Psoas muscle (tissue), 8 donors: ENCODE data around the gene STAT4. TPM values are rescaled to one million over a fixed set of nuclear protein-coding genes. Genes with fewer than 3 reads are reported as not detected.
A peak's percentile ranks its signal among the peaks of the same experiment; 100 is the strongest.

Experiments used
- ATAC-seq, 4 donors: fragments of 200-7000 bp; cut with Tn5 transposase; one replicate each; pipeline ENCODE4 v1.9.1; 2020; ENCODE audit warnings: moderate library complexity in 3 of 4, mild to moderate bottlenecking in 2 of 4
- DNase-seq, 2 donors: peaks; one replicate each; pipeline ENCODE4 v3.0.0-alpha.2; 2020
- H3K27ac ChIP-seq: fragments of 200-600 bp; one replicate; pipeline ENCODE4 v1.8.0; 2022
- H3K27me3 ChIP-seq, 3 donors: fragments of 200-600 bp in 1 of 3; one replicate each; pipeline versions ENCODE4 v1.6.1 to v1.8.0; 2013 to 2022; ENCODE audit warnings: low read length in 2 of 3, mild to moderate bottlenecking in 2 of 3, moderate library complexity in 1 of 3; ENCODE audit not compliant: insufficient read depth in 3 of 3
- H3K36me3 ChIP-seq, 2 donors: fragments of 200-600 bp in 1 of 2; one replicate each; pipeline versions ENCODE4 v1.6.1 to v1.8.0; 2013 to 2022; ENCODE audit warnings: low read depth in 1 of 2, mild to moderate bottlenecking in 1 of 2, moderate library complexity in 1 of 2; ENCODE audit not compliant: insufficient read depth in 1 of 2
- H3K4me1 ChIP-seq: fragments of 200-600 bp; one replicate; pipeline ENCODE4 v1.8.0; 2022
- H3K4me3 ChIP-seq: fragments of 200-600 bp; one replicate; pipeline ENCODE4 v1.8.0; 2022; ENCODE audit warnings: mild to moderate bottlenecking
- H3K9me3 ChIP-seq: fragments of 200-600 bp; one replicate; pipeline ENCODE4 v1.8.0; 2022
- WGBS, 3 donors: extraction: QIAGEN DNeasy Blood & Tissue Kit; methylation state at CpG; one replicate each; pipeline versions ENCODE4 v1.1.6 to v1.1.7; 2013; 5-methylcytosine and 5-hydroxymethylcytosine counted together
- intact Hi-C, 2 donors: fragments of 100-400 bp; cut with DNase I; formaldehyde crosslinking; loops; one replicate each; pipeline versions ENCODE4 v1.11.0 to v1.14.2; 2022
- polyA plus RNA-seq, 3 donors: library from polyadenylated mRNA; stranded (reverse); fragments of 200-250 nt; gene quantifications; one replicate each; pipeline ENCODE4 v1.2.3, GENCODE V29; 2013
- total RNA-seq, 4 donors: library from RNA; stranded (reverse); fragmentation: NEBNext Ultra II Directional in 2 of 4; extraction: Animal tissue kit (Norgen Biotek cat#: 25700) in 2 of 4; gene quantifications; one replicate each; pipeline versions ENCODE4 v1.2.1 to v1.2.4, GENCODE V29; 2021 to 2023
- TF ChIP-seq, protein P1 (sequence below): fragments of 200-600 bp; IDR thresholded peaks from one replicate; pipeline ENCODE4 v1.8.0; 2022; ENCODE audit warnings: antibody characterized with exemption
- donor health status: healthy with polysubstance abuse.
- donor health status: DM: no; HTN: no; CAD: no; lungs with moderate emphysema.
- donor health status: Bipolar disorder and iron deficiency.
- donor health status: healthy.
- donor health status: DM: yes; HTN: yes; CAD: no.
- donor health status: DM: no; HTN: no; CAD: no.
- donor health status: DM: no; HTN: no; CAD: no.
- donor health status: DM: yes; HTN: yes; CAD: no.

STAT4 gene
- total and polyA plus RNA-seq, 7 donors = 0.19 to 0.56 (median 0.30) TPM

- ATAC-seq (no peak), DNase-seq (no peak)
- H3K36me3 ChIP-seq = no peaks in the 10 kb centered on the region
- no peaks in the 10 kb centered on the region for H3K9me3 ChIP-seq
- H3K27me3 ChIP-seq = no peaks in the 10 kb centered on the region
- WGBS, 3 donors = 15 to 32% (median 29%) methylated on average over 2 of the region's 2 CpGs
- no peak overlapping the region for H3K4me3 ChIP-seq
- H3K27ac ChIP-seq = no peak overlapping the region
- intact Hi-C loops = loop anchor here in 1 of 2 donors (10.0 kb wide), 1 partner anchor 242 kb away; no protein-coding TSS in a partner anchor
- TF ChIP-seq, protein P1, sequence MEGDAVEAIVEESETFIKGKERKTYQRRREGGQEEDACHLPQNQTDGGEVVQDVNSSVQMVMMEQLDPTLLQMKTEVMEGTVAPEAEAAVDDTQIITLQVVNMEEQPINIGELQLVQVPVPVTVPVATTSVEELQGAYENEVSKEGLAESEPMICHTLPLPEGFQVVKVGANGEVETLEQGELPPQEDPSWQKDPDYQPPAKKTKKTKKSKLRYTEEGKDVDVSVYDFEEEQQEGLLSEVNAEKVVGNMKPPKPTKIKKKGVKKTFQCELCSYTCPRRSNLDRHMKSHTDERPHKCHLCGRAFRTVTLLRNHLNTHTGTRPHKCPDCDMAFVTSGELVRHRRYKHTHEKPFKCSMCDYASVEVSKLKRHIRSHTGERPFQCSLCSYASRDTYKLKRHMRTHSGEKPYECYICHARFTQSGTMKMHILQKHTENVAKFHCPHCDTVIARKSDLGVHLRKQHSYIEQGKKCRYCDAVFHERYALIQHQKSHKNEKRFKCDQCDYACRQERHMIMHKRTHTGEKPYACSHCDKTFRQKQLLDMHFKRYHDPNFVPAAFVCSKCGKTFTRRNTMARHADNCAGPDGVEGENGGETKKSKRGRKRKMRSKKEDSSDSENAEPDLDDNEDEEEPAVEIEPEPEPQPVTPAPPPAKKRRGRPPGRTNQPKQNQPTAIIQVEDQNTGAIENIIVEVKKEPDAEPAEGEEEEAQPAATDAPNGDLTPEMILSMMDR = no peak
- H3K4me1 ChIP-seq = no peaks in the 10 kb centered on the region
These were observed 124.4 kb downstream of the STAT4 start for GRCh38 chr2:191026377-191026776.

DNA sequence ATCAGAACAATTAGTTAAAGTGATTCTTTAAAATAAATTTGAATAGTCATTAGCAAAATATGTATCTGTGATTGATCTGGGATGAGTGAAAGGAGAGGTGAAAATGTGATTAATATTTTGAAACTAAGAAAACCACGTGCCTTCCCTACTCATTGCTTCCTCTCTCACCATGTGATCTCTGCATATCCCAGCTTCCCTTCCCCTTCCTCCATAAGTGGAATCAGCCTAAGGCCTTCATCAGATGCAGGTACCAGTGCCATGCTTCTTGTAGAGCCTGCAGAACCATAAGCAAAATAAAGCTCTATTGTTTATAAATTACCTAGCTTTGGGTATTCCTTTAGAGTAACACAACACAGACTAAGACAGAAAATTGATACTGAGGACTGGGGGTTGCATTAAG, 125.7 kb downstream of the STAT4 start:
- Histone ChIP-seq H3K9me3 (no peaks in the 10 kb centered on the region), H3K27ac (no peak overlapping the region), H3K36me3 (no peaks in the 10 kb centered on the region), H3K4me1 (no peaks in the 10 kb centered on the region), H3K4me3 (no peak overlapping the region), H3K27me3 (no peaks in the 10 kb centered on the region)
- WGBS, 3 donors = 56 to 71% (median 67%) methylated on average over 1 of the region's 1 CpG
- intact Hi-C loops = loop anchor here in 1 of 2 donors (10.0 kb wide), 1 partner anchor 240 kb away; no protein-coding TSS in a partner anchor
- ATAC-seq (no peak), DNase-seq (no peak)
- TF ChIP-seq, protein P1 = no peak

- H3K9me3 ChIP-seq = no peaks in the 10 kb centered on the region
- no peak overlapping the region for H3K27ac ChIP-seq
- no peaks in the 10 kb centered on the region for H3K27me3 ChIP-seq
- intact Hi-C loops = loop anchor here in 1 of 2 donors (10.0 kb wide), 1 partner anchor 238 kb away; no protein-coding TSS in a partner anchor
- no peak for ATAC-seq
- H3K36me3 ChIP-seq = no peaks in the 10 kb centered on the region
- H3K4me1 ChIP-seq = peaks cover 5% of the 10 kb centered on the region
- no peak overlapping the region for H3K4me3 ChIP-seq
- TF ChIP-seq, protein P1 = no peak
- no peak for DNase-seq
- 88 to 90% (median 89%) methylated on average over 7 of the region's 7 CpGs for whole genome bisulfite sequencing, 3 donors
These were observed 127.5 kb downstream of the STAT4 start for GRCh38 chr2:191023235-191023679.

GRCh38 chr2:191020742-191021381, 129.9 kb downstream of the STAT4 start:
- peak; percentile 29 to 67 (median 52) for ATAC-seq
- Histone ChIP-seq H3K4me3 (peak overlapping the region; percentile 72), H3K27ac (peak overlapping the region; percentile 90), H3K36me3 (no peaks in the 10 kb centered on the region), H3K9me3 (no peaks in the 10 kb centered on the region), H3K4me1 (peaks cover 5% of the 10 kb centered on the region), H3K27me3 (no peaks in the 10 kb centered on the region)
- intact Hi-C loops = loop anchor here in 1 of 2 donors (10.0 kb wide), 1 partner anchor 236 kb away; no protein-coding TSS in a partner anchor
- TF ChIP-seq, protein P1 = no peak
- DNase-seq = peak; percentile 33 to 58
- 28 to 36% (median 31%) methylated on average over 14 of the region's 14 CpGs for WGBS, 3 donors
